K562 (cell line): Measurements from ENCODE around the gene RUNX1. TPM values are rescaled to one million over a fixed set of nuclear protein-coding genes. Genes with fewer than 3 reads are reported as not detected.

ENCODE experiments used
- CEBPB ChIP-seq: fragments of 450-650 bp; IDR thresholded peaks from 2 replicates; pipeline ENCODE4 v1.6.1; 2016; ENCODE audit warnings: missing genetic modification characterization, missing compliant biosample characterization
- FOXM1 ChIP-seq, 2 experiments: fragments of 450-650 bp in 1 of 2; sonication (generic) in 1 of 2; formaldehyde crosslinking in 1 of 2; IDR thresholded peaks; 2 replicates each; pipeline versions ENCODE4 v1.6.1 to v1.9.0; 2017 to 2022; ENCODE audit warnings: low read depth in 2 of 2, mild to moderate bottlenecking in 2 of 2, missing genetic modification reagents in 1 of 2, moderate library complexity in 1 of 2
- IRF2 ChIP-seq: sonication (generic); formaldehyde crosslinking; IDR thresholded peaks from 2 replicates; pipeline ENCODE4 v1.8.1; 2022; ENCODE audit warnings: mild to moderate bottlenecking, missing genetic modification reagents
- KLF1 ChIP-seq: fragments of 450-650 bp; IDR thresholded peaks from 2 replicates; pipeline ENCODE4 v1.6.1; 2016; ENCODE audit warnings: missing genetic modification characterization, missing compliant biosample characterization
- MGA ChIP-seq: fragments of 450-650 bp; IDR thresholded peaks from 2 replicates; pipeline ENCODE4 v1.6.1; 2016; ENCODE audit warnings: mild to moderate bottlenecking, moderate library complexity
- OTX1 ChIP-seq: fragments of 450-650 bp; formaldehyde crosslinking; IDR thresholded peaks from 2 replicates; pipeline ENCODE4 v1.4.0; 2022; ENCODE audit warnings: mild to moderate bottlenecking
- RBM39 ChIP-seq: fragments of 200-400 bp; formaldehyde crosslinking; optimal IDR thresholded peaks from 2 replicates; pipeline ENCODE3; 2018; ENCODE audit warnings: low read depth, low read length
- SMARCA5 ChIP-seq: fragments of 450-650 bp; IDR thresholded peaks from 2 replicates; pipeline ENCODE4 v1.6.1; 2016
- SMARCE1 ChIP-seq: fragments of 450-650 bp; IDR thresholded peaks from 2 replicates; pipeline ENCODE4 v1.7.1; 2016; ENCODE audit warnings: mild to moderate bottlenecking
- ZNF318 ChIP-seq, 2 experiments: fragments of 450-650 bp; IDR thresholded peaks; 2 replicates each; pipeline ENCODE4 v1.6.1; 2016; ENCODE audit warnings: mild to moderate bottlenecking in 2 of 2, borderline replicate concordance in 1 of 2, low read depth in 1 of 2, moderate library complexity in 1 of 2
- polyA plus RNA-seq, 8 experiments: library from polyadenylated mRNA; depleted of rRNA in 4 of 8; stranded (reverse) in 5 of 8; unstranded in 3 of 8; fragments of >200 nt; fragmentation: Nextera tagmentation in 2 of 8; fragmentation: Illumina TruSeq in 1 of 8; extraction: Ambion mirVana in 2 of 8; extraction: Trizol in 1 of 8; gene quantifications; 2 replicates each; pipeline versions ENCODE4 v1.2.1 to v1.2.3, GENCODE V29; 2011 to 2014; ENCODE audit warnings: inconsistent platforms in 1 of 8, missing spikeins in 1 of 8
- total RNA-seq, 7 experiments: library from RNA; depleted of rRNA in 6 of 7; stranded (reverse); fragments of >200 nt in 6 of 7; fragmentation: Illumina TruSeq in 2 of 7; extraction: Trizol in 2 of 7; gene quantifications; 2 replicates each; pipeline versions ENCODE4 v1.2.1 to v1.2.3, GENCODE V29; 2011 to 2021; ENCODE audit warnings: low replicate concordance in 1 of 7

The RUNX1 gene
- total and polyA plus RNA-seq, 9 of the 15 experiments (the other 6 are each of a cell fraction or from before 2014, with no cell fraction given), result 2.2 to 68.6 (median 17.8) TPM

- no peak for TF ChIP-seq ZNF318 (IDR thresholded peaks at IDR 0.05; ENCODE audit: borderline replicate concordance in 1 of 2, low read depth in 1 of 2)
- no peak for TF ChIP-seq SMARCE1
- TF ChIP-seq OTX1 (CRISPR knock-in tag), result no peak
- no peak for TF ChIP-seq RBM39
- no peak for TF ChIP-seq SMARCA5
- TF ChIP-seq CEBPB, result peak; percentile 55
- no peak for TF ChIP-seq FOXM1 (IDR thresholded peaks at IDR 0.05; ENCODE audit: low read depth)
- TF ChIP-seq FOXM1 (CRISPR knock-in tag; IDR thresholded peaks at IDR 0.05; ENCODE audit: low read depth), result no peak
- no peak for TF ChIP-seq MGA
- TF ChIP-seq KLF1 (tag), result no peak
- TF ChIP-seq IRF2 (CRISPR knock-in tag), result no peak
Measured at GRCh38 chr21:35046880-35047229, 2.2 kb downstream of the RUNX1 start (continued).
